Measurements from ENCODE around the gene CNTNAP1.
A peak's percentile ranks its signal among the peaks of the same experiment; 100 is the strongest.

The CNTNAP1 gene

DNA sequence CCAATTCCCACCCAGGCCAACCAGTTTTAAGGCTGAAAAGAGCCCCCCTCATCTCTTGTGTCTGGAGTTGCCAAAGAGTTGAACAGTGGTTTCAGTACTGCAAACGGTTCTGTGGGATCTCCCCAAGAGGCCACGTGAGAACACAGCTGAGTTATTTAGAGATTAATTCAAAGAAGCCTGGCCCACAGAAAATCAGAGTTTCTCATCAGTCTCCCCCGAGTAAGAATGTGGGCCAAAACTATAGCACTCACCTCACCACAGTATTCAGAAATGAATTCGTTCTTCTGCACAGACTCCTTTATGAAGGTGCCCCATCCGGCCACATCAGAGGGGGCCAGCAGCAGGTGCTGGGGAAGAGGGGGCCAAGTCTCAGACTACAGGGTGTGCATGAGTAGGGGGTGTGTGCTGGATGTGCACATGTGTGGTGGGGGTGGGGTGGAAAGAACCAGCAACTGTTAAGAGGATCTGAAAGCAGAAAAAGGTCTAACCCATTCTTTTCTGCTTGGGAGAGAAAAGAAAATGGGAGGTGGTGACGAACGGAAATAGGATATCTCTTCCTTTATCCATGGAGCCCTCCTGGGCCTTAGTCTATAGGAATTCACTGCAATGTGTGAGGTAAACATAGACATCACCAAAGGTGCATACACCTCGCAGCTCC is 22.6 kb downstream of the CNTNAP1 start:
- H3K79me2 ChIP-seq (ENCODE audit: low read length), result no peaks in the 10 kb centered on the region
- H4K20me1 ChIP-seq (ENCODE audit: insufficient read depth, low read length), result no peaks in the 10 kb centered on the region
- peak; percentile 51 for DNase-seq
- peak overlapping the region; percentile 39; the same call in 1 of the 2 replicates for H3K4me2 ChIP-seq (ENCODE audit: low read depth, low read length)
- no peaks in the 10 kb centered on the region for H3K9me3 ChIP-seq (replicated peaks; ENCODE audit: insufficient read depth, low read length)
- no peaks in the 10 kb centered on the region for H3K27me3 ChIP-seq (replicated peaks; ENCODE audit: insufficient read depth, low read length)
- peaks cover 7% of the 10 kb centered on the region; the same call in 1 of the 2 replicates for H3K36me3 ChIP-seq (replicated peaks; ENCODE audit: insufficient read depth, low read length)
- H3K9me2 ChIP-seq (replicated peaks; ENCODE audit: insufficient read depth, low read length), result no peaks in the 10 kb centered on the region
- no peak overlapping the region for H3K9ac ChIP-seq (ENCODE audit: low read length)
- peaks cover 9% of the 10 kb centered on the region for H3F3A ChIP-seq (ENCODE audit: insufficient read depth, low read length)
- H2AFZ ChIP-seq (ENCODE audit: low read length), result no peak overlapping the region
- H3K4me3 ChIP-seq (ENCODE audit: low read length), result no peak overlapping the region
- peak overlapping the region; percentile 53; the same call in 1 of the 2 replicates for H3K27ac ChIP-seq (ENCODE audit: low read length)
- TF ChIP-seq EZH2 (optimal IDR thresholded peaks at IDR 0.05; ENCODE audit: low read depth, low read length) (no peak), EZH2phosphoT487 (IDR thresholded peaks at IDR 0.05; ENCODE audit: low read length) (no peak)
- TF ChIP-seq, protein P1, sequence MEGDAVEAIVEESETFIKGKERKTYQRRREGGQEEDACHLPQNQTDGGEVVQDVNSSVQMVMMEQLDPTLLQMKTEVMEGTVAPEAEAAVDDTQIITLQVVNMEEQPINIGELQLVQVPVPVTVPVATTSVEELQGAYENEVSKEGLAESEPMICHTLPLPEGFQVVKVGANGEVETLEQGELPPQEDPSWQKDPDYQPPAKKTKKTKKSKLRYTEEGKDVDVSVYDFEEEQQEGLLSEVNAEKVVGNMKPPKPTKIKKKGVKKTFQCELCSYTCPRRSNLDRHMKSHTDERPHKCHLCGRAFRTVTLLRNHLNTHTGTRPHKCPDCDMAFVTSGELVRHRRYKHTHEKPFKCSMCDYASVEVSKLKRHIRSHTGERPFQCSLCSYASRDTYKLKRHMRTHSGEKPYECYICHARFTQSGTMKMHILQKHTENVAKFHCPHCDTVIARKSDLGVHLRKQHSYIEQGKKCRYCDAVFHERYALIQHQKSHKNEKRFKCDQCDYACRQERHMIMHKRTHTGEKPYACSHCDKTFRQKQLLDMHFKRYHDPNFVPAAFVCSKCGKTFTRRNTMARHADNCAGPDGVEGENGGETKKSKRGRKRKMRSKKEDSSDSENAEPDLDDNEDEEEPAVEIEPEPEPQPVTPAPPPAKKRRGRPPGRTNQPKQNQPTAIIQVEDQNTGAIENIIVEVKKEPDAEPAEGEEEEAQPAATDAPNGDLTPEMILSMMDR (IDR thresholded peaks at IDR 0.05; ENCODE audit: low read length), result no peak
- peaks cover 18% of the 10 kb centered on the region for H3K4me1 ChIP-seq (ENCODE audit: low read length)

DNA sequence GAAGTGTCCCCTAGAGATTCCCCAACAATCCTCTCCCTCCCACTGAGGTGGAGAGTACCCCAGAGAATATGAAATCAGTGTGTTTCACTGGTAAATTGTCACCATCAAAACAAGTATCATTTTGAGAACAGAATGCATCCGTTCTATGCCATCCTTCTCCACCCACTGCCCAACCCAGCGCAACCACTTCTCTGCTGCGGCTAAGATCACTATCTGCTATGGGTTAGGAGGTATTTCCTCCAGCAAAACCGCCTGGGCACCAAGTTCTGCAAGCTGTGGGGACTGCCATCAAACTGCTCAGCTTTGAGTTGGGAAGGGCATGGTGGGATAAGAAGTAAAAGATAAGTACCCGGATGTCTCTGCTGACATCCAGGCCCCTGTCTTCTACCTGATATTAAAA is 24.4 kb downstream of the CNTNAP1 start:
- peaks cover 18% of the 10 kb centered on the region for H3K4me1 ChIP-seq (ENCODE audit: low read length)
- H3K9me3 ChIP-seq (replicated peaks; ENCODE audit: insufficient read depth, low read length), result no peaks in the 10 kb centered on the region
- no peak overlapping the region for H3K4me3 ChIP-seq (ENCODE audit: low read length)
- no peak overlapping the region for H3K4me2 ChIP-seq (ENCODE audit: low read depth, low read length)
- H3F3A ChIP-seq (ENCODE audit: insufficient read depth, low read length), result peaks cover 9% of the 10 kb centered on the region
- H3K9me2 ChIP-seq (replicated peaks; ENCODE audit: insufficient read depth, low read length), result no peaks in the 10 kb centered on the region
- H3K27me3 ChIP-seq (replicated peaks; ENCODE audit: insufficient read depth, low read length), result no peaks in the 10 kb centered on the region
- DNase-seq, result no peak
- H4K20me1 ChIP-seq (ENCODE audit: insufficient read depth, low read length), result no peaks in the 10 kb centered on the region
- no peaks in the 10 kb centered on the region for H3K79me2 ChIP-seq (ENCODE audit: low read length)
- H3K36me3 ChIP-seq (replicated peaks; ENCODE audit: insufficient read depth, low read length), result peaks cover 7% of the 10 kb centered on the region; the same call in 1 of the 2 replicates
- TF ChIP-seq EZH2phosphoT487 (IDR thresholded peaks at IDR 0.05; ENCODE audit: low read length), result no peak
- H2AFZ ChIP-seq (ENCODE audit: low read length), result no peak overlapping the region
- no peak overlapping the region for H3K27ac ChIP-seq (ENCODE audit: low read length)
- H3K9ac ChIP-seq (ENCODE audit: low read length), result no peak overlapping the region

DNA sequence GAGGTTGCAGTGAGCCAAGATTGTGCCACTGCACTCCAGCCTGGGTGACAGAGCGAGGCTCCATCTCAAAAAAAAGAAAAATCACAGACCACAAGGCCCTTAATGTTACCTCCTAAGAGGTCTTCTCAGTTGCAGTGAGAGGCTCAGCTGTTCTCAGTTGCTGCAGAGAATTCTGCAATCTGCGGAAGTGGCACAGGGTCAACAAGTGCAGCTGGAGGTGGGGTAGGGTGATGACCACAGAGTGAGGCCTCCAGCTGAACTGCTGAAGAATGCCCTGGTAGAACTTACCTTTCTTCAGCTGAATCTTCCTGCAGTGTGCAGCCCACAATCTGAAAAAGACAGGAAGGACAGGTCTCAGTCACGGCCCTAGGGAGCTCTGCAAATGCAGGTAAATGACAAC is 26.3 kb downstream of the CNTNAP1 start:
- Histone ChIP-seq H3K4me3 (ENCODE audit: low read length) (no peak overlapping the region), H3K79me2 (ENCODE audit: low read length) (no peaks in the 10 kb centered on the region), H3K4me1 (ENCODE audit: low read length) (peaks cover 18% of the 10 kb centered on the region), H3K9me3 (replicated peaks; ENCODE audit: insufficient read depth, low read length) (no peaks in the 10 kb centered on the region), H3K27me3 (replicated peaks; ENCODE audit: insufficient read depth, low read length) (no peaks in the 10 kb centered on the region), H3K36me3 (replicated peaks; ENCODE audit: insufficient read depth, low read length) (peaks cover 7% of the 10 kb centered on the region; the same call in 1 of the 2 replicates), H3K9ac (ENCODE audit: low read length) (no peak overlapping the region), H3F3A (ENCODE audit: insufficient read depth, low read length) (peaks cover 9% of the 10 kb centered on the region), H3K9me2 (replicated peaks; ENCODE audit: insufficient read depth, low read length) (no peaks in the 10 kb centered on the region), H3K4me2 (ENCODE audit: low read depth, low read length) (no peak overlapping the region), H4K20me1 (ENCODE audit: insufficient read depth, low read length) (no peaks in the 10 kb centered on the region), H2AFZ (ENCODE audit: low read length) (no peak overlapping the region), H3K27ac (ENCODE audit: low read length) (no peak overlapping the region)
- DNase-seq, result no peak
- TF ChIP-seq, protein P1 (IDR thresholded peaks at IDR 0.05; ENCODE audit: low read length), result no peak
- TF ChIP-seq EZH2 (optimal IDR thresholded peaks at IDR 0.05; ENCODE audit: low read depth, low read length) (no peak), EZH2phosphoT487 (IDR thresholded peaks at IDR 0.05; ENCODE audit: low read length) (no peak)

DNA sequence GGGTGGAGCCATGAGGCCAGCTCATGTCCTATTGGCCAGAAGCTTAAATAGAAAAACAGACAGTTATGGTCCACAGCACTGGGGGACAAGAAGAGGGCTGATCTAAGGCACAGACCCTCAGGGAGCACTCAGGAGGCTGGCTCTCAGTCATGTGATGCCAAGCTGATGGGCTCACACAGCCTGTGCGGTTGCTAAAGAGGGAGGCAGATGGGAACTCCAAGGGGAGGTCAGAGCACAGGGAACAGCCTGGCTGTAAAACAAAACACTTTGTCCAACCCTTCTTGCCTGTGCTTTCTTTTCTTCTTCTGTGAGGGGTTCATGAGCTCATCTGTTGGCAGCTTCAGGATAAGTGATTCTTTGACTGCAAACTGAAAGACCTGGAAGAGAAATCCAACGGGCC is 27.2 kb downstream of the CNTNAP1 start:
- Histone ChIP-seq H3K4me1 (ENCODE audit: low read length) (peaks cover 14% of the 10 kb centered on the region), H3K9me3 (replicated peaks; ENCODE audit: insufficient read depth, low read length) (no peaks in the 10 kb centered on the region), H3K27me3 (replicated peaks; ENCODE audit: insufficient read depth, low read length) (no peaks in the 10 kb centered on the region), H4K20me1 (ENCODE audit: insufficient read depth, low read length) (no peaks in the 10 kb centered on the region), H3K4me3 (ENCODE audit: low read length) (no peak overlapping the region), H2AFZ (ENCODE audit: low read length) (no peak overlapping the region), H3F3A (ENCODE audit: insufficient read depth, low read length) (peaks cover 9% of the 10 kb centered on the region), H3K79me2 (ENCODE audit: low read length) (no peaks in the 10 kb centered on the region), H3K27ac (ENCODE audit: low read length) (no peak overlapping the region), H3K9ac (ENCODE audit: low read length) (no peak overlapping the region), H3K9me2 (replicated peaks; ENCODE audit: insufficient read depth, low read length) (no peaks in the 10 kb centered on the region), H3K4me2 (ENCODE audit: low read depth, low read length) (no peak overlapping the region), H3K36me3 (replicated peaks; ENCODE audit: insufficient read depth, low read length) (peaks cover 7% of the 10 kb centered on the region; the same call in 1 of the 2 replicates)
- no peak for DNase-seq
- TF ChIP-seq EZH2 (optimal IDR thresholded peaks at IDR 0.05; ENCODE audit: low read depth, low read length) (no peak), EZH2phosphoT487 (IDR thresholded peaks at IDR 0.05; ENCODE audit: low read length) (no peak)
- TF ChIP-seq, protein P1 (IDR thresholded peaks at IDR 0.05; ENCODE audit: low read length), result no peak

All from MM.1S (cell line).